Suprapubic skin (tissue), 4 donors: ENCODE results near the gene SIGLEC14. TPM values are rescaled to one million over a fixed set of nuclear protein-coding genes. Genes with fewer than 3 reads are reported as not detected.
"Not testable (repeated sequence)": the region's sequence is repeated elsewhere in the genome, so short reads cannot be mapped to it uniquely, and the experiment has no call there.

Experiments
- DNase-seq, 2 donors: peaks; one replicate each; pipeline ENCODE4 v3.0.0-alpha.2; 2019; ENCODE audit warnings: low spot score in 2 of 2
- H3K27ac ChIP-seq: fragments of 200-600 bp; sonication (generic); one replicate; pipeline ENCODE4 v1.5.1; 2019
- H3K27me3 ChIP-seq: fragments of 200-600 bp; sonication (generic); one replicate; pipeline ENCODE4 v1.5.1; 2019
- H3K36me3 ChIP-seq: fragments of 200-600 bp; sonication (generic); one replicate; pipeline ENCODE4 v1.5.1; 2019
- H3K4me1 ChIP-seq: fragments of 200-600 bp; sonication (generic); one replicate; pipeline ENCODE4 v1.5.1; 2019
- H3K4me3 ChIP-seq: fragments of 200-600 bp; sonication (generic); one replicate; pipeline ENCODE4 v1.5.1; 2019; ENCODE audit warnings: mild to moderate bottlenecking
- H3K9me3 ChIP-seq: fragments of 200-600 bp; sonication (generic); one replicate; pipeline ENCODE4 v1.5.1; 2019
- CTCF ChIP-seq, 2 donors: fragments of 200-600 bp in 1 of 2; fragments of 450-650 bp in 1 of 2; sonication (generic) in 1 of 2; IDR thresholded peaks; one replicate each; pipeline ENCODE4 v1.5.1; 2016 to 2019; ENCODE audit warnings: antibody characterized with exemption in 2 of 2, mild to moderate bottlenecking in 1 of 2, moderate library complexity in 1 of 2
- EP300 ChIP-seq: sonication (generic); formaldehyde crosslinking; IDR thresholded peaks from one replicate; pipeline ENCODE4 v1.6.1; 2017; ENCODE audit warnings: antibody characterized with exemption
- POLR2A ChIP-seq, 2 donors: fragments of 450-650 bp; IDR thresholded peaks; one replicate each; pipeline ENCODE4 v1.6.1; 2017; ENCODE audit warnings: antibody characterized with exemption in 2 of 2, mild to moderate bottlenecking in 2 of 2, moderate library complexity in 2 of 2
- POLR2AphosphoS5 ChIP-seq, 3 donors: sonication (generic); formaldehyde crosslinking; IDR thresholded peaks; one replicate each; pipeline ENCODE4 v1.6.1; 2017; ENCODE audit warnings: antibody characterized with exemption in 3 of 3
- WGBS: methylation state at CpG from one replicate; pipeline ENCODE4 v1.1.5; 2018; 5-methylcytosine and 5-hydroxymethylcytosine counted together
- total RNA-seq, 4 donors: library from RNA; depleted of rRNA; stranded (reverse); fragments of >200 nt; gene quantifications; one replicate each; pipeline ENCODE4 v1.1.0, GENCODE V29; 2016

The SIGLEC14 gene
- total RNA-seq, 4 donors from 2014 or later, result 0.30 to 0.72 (median 0.36) TPM; not detected in 1

- Histone ChIP-seq H3K36me3 (no peaks in the 10 kb centered on the region), H3K4me1 (no peaks in the 10 kb centered on the region), H3K9me3 (no peaks in the 10 kb centered on the region), H3K27me3 (peaks cover 10% of the 10 kb centered on the region), H3K4me3 (no peak overlapping the region), H3K27ac (no peak overlapping the region)
- 29% methylated on average over 3 of the region's 3 CpGs for WGBS
- no peak for DNase-seq
- TF ChIP-seq POLR2AphosphoS5 (IDR thresholded peaks at IDR 0.05) (no peak), EP300 (no peak), CTCF (IDR thresholded peaks at IDR 0.05) (no peak), POLR2A (IDR thresholded peaks at IDR 0.05) (no peak)
Measured at GRCh38 chr19:51681286-51681941, 34.8 kb upstream of the SIGLEC14 start.

GRCh38 chr19:51680474-51680873 lies 33.8 kb upstream of the SIGLEC14 start:
- DNase-seq, result no peak
- WGBS, result 89% methylated on average over 1 of the region's 1 CpG
- H3K27ac ChIP-seq, result no peak overlapping the region
- no peaks in the 10 kb centered on the region for H3K36me3 ChIP-seq
- peaks cover 10% of the 10 kb centered on the region for H3K27me3 ChIP-seq
- H3K4me1 ChIP-seq, result no peaks in the 10 kb centered on the region
- no peaks in the 10 kb centered on the region for H3K9me3 ChIP-seq
- no peak overlapping the region for H3K4me3 ChIP-seq
- TF ChIP-seq CTCF (IDR thresholded peaks at IDR 0.05) (no peak), EP300 (no peak), POLR2AphosphoS5 (IDR thresholded peaks at IDR 0.05) (no peak), POLR2A (IDR thresholded peaks at IDR 0.05) (no peak)

GRCh38 chr19:51676566-51677083 lies 30.0 kb upstream of the SIGLEC14 start:
- Histone ChIP-seq H3K4me3 (no peak overlapping the region), H3K36me3 (no peaks in the 10 kb centered on the region), H3K4me1 (no peaks in the 10 kb centered on the region), H3K27me3 (peaks cover 10% of the 10 kb centered on the region), H3K9me3 (no peaks in the 10 kb centered on the region), H3K27ac (no peak overlapping the region)
- 68% methylated on average over 11 of the region's 11 CpGs for WGBS
- TF ChIP-seq CTCF (IDR thresholded peaks at IDR 0.05) (no peak), EP300 (no peak), POLR2AphosphoS5 (IDR thresholded peaks at IDR 0.05) (no peak), POLR2A (IDR thresholded peaks at IDR 0.05) (no peak)
- no peak for DNase-seq

- not testable (repeated sequence) for H3K9me3 ChIP-seq, H3K27ac ChIP-seq, DNase-seq, H3K36me3 ChIP-seq, H3K27me3 ChIP-seq, H3K4me1 ChIP-seq, H3K4me3 ChIP-seq
- 48% methylated on average over 7 of the region's 7 CpGs for WGBS
Measured at GRCh38 chr19:51675911-51676565, 29.4 kb upstream of the SIGLEC14 start.

- TF ChIP-seq EP300 (no peak), POLR2AphosphoS5 (IDR thresholded peaks at IDR 0.05) (no peak)
- no peaks in the 10 kb centered on the region for H3K4me1 ChIP-seq
- H3K9me3 ChIP-seq, result no peaks in the 10 kb centered on the region
- H3K27ac ChIP-seq, result no peak overlapping the region
- no peak overlapping the region for H3K4me3 ChIP-seq
- 89% methylated on average over 3 of the region's 3 CpGs for WGBS
- no peak for DNase-seq
- H3K36me3 ChIP-seq, result no peaks in the 10 kb centered on the region
- H3K27me3 ChIP-seq, result peaks cover 19% of the 10 kb centered on the region
Measured at GRCh38 chr19:51668216-51668615, 21.6 kb upstream of the SIGLEC14 start.

GRCh38 chr19:51664997-51665396 lies 18.4 kb upstream of the SIGLEC14 start:
- Histone ChIP-seq H3K9me3 (no peaks in the 10 kb centered on the region), H3K4me1 (no peaks in the 10 kb centered on the region), H3K27ac (no peak overlapping the region), H3K36me3 (no peaks in the 10 kb centered on the region), H3K4me3 (no peak overlapping the region), H3K27me3 (peaks cover 32% of the 10 kb centered on the region)
- TF ChIP-seq CTCF (IDR thresholded peaks at IDR 0.05) (no peak), POLR2AphosphoS5 (IDR thresholded peaks at IDR 0.05) (no peak), EP300 (no peak), POLR2A (IDR thresholded peaks at IDR 0.05) (no peak)
- DNase-seq, result no peak
- WGBS, result 46% methylated on average over 3 of the region's 3 CpGs
